Measurements from ENCODE around the gene GABRD. TPM values are rescaled to one million over a fixed set of nuclear protein-coding genes. Genes with fewer than 3 reads are reported as not detected.

The GABRD gene
- total and polyA plus RNA-seq, 4 donors: 0.41 to 6.8 (median 1.8) TPM

DNA sequence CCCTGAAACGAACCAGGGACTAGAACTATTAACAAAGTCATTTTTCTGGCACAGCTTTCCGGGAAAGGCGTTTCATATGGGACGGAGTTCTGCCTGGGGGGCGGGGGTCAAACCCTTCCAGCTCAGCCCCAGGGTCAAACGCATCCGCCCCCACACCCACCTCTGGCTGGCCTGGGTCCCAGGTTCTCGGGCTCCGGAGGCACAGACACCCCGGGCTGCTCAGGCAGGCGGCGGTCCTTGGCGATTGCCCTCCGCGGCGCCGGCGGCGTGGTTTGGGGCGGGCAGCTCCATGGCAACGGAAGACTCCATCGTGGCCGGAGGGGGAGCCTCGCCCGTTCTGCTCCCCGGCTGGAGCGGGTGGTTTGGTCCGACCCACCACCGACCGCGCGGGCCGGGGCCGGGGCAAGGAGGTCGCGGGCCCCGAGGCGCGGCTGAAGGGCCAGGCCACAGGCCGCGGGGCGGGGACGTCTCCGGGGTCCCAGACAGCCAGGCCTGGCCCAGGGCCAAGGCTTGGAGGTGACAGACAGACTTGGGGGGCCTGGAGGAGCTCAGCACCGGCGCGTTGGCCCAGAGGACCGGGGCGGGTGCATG lies 15.5 kb upstream of the GABRD start, which contains the start of gene CFAP74:
CFAP74 (minus strand) TSS at position 246 of the 591 bp plus-strand sequence. CDS start 12,830 bp downstream, outside the sequence.
- DNase-seq (peak; percentile 80 to 86 (median 85)), ATAC-seq (ENCODE audit: insufficient read depth, low FRiP score) (no peak)
- WGBS, 2 donors: 3 to 6% methylated on average over 49 of the region's 49 CpGs
- H3K27ac ChIP-seq (ENCODE audit: low read depth in 1 of 2, low read length in 1 of 2): no peak within 1 kb of the TSS
- no peak within 1 kb of the TSS for H3K9ac ChIP-seq (ENCODE audit: insufficient read depth in 1 of 2, low read length in 2 of 2)
- no peaks in the 10 kb centered on the region for H3K36me3 ChIP-seq (ENCODE audit: control insufficient read depth in 4 of 4, insufficient read depth in 4 of 4, low read length in 4 of 4)
- H3K4me3 ChIP-seq: no peak within 1 kb of the TSS
- no peaks in the 10 kb centered on the region for H3K9me3 ChIP-seq (ENCODE audit: control insufficient read depth in 4 of 4, insufficient read depth in 3 of 4, low read length in 3 of 4)
- H3K4me1 ChIP-seq (ENCODE audit: control insufficient read depth in 5 of 5, insufficient read depth in 5 of 5, low read length in 5 of 5): peaks cover 0 to 7% (median 3%) of the 10 kb centered on the region in 5 donors
- TF ChIP-seq, protein P1, sequence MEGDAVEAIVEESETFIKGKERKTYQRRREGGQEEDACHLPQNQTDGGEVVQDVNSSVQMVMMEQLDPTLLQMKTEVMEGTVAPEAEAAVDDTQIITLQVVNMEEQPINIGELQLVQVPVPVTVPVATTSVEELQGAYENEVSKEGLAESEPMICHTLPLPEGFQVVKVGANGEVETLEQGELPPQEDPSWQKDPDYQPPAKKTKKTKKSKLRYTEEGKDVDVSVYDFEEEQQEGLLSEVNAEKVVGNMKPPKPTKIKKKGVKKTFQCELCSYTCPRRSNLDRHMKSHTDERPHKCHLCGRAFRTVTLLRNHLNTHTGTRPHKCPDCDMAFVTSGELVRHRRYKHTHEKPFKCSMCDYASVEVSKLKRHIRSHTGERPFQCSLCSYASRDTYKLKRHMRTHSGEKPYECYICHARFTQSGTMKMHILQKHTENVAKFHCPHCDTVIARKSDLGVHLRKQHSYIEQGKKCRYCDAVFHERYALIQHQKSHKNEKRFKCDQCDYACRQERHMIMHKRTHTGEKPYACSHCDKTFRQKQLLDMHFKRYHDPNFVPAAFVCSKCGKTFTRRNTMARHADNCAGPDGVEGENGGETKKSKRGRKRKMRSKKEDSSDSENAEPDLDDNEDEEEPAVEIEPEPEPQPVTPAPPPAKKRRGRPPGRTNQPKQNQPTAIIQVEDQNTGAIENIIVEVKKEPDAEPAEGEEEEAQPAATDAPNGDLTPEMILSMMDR (IDR thresholded peaks at IDR 0.05; ENCODE audit: control extremely low read depth, extremely low read depth): no peak
- H3K27me3 ChIP-seq (ENCODE audit: control insufficient read depth in 3 of 3, insufficient read depth in 3 of 3, low read length in 2 of 3): no peaks in the 10 kb centered on the region

DNA sequence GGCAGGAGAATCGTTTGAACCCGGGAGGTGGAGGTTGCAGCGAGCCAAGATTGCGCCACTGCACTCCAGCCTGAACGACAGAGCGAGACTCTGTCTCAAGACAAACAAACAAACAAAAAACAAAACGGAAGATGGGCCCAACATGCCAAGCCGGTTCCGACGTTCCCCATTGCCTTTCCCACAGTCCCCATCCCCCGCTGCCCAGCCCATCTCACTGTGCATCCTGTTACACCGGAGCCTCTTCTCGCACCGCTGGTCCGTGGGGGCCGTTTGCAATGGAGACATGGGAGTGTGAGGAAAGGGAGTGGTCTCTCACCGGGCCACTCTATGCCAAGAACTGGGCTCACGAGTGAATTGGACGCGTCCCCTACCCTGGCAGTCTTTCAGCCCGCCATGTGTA lies 14.3 kb upstream of the GABRD start:
- TF ChIP-seq, protein P1 (IDR thresholded peaks at IDR 0.05; ENCODE audit: control extremely low read depth, extremely low read depth): no peak
- ATAC-seq (ENCODE audit: insufficient read depth, low FRiP score) (no peak), DNase-seq (no peak)
- Histone ChIP-seq H3K36me3 (ENCODE audit: control insufficient read depth in 4 of 4, insufficient read depth in 4 of 4, low read length in 4 of 4) (no peaks in the 10 kb centered on the region), H3K4me1 (ENCODE audit: control insufficient read depth in 5 of 5, insufficient read depth in 5 of 5, low read length in 5 of 5) (peaks cover 0 to 7% (median 3%) of the 10 kb centered on the region in 5 donors), H3K9me3 (ENCODE audit: control insufficient read depth in 4 of 4, insufficient read depth in 3 of 4, low read length in 3 of 4) (no peaks in the 10 kb centered on the region), H3K9ac (ENCODE audit: insufficient read depth in 1 of 2, low read length in 2 of 2) (no peak overlapping the region), H3K27me3 (ENCODE audit: control insufficient read depth in 3 of 3, insufficient read depth in 3 of 3, low read length in 2 of 3) (no peaks in the 10 kb centered on the region), H3K27ac (ENCODE audit: low read depth in 1 of 2, low read length in 1 of 2) (no peak overlapping the region), H3K4me3 (no peak overlapping the region)
- 71 to 74% methylated on average over 21 of the region's 21 CpGs for WGBS, 2 donors

DNA sequence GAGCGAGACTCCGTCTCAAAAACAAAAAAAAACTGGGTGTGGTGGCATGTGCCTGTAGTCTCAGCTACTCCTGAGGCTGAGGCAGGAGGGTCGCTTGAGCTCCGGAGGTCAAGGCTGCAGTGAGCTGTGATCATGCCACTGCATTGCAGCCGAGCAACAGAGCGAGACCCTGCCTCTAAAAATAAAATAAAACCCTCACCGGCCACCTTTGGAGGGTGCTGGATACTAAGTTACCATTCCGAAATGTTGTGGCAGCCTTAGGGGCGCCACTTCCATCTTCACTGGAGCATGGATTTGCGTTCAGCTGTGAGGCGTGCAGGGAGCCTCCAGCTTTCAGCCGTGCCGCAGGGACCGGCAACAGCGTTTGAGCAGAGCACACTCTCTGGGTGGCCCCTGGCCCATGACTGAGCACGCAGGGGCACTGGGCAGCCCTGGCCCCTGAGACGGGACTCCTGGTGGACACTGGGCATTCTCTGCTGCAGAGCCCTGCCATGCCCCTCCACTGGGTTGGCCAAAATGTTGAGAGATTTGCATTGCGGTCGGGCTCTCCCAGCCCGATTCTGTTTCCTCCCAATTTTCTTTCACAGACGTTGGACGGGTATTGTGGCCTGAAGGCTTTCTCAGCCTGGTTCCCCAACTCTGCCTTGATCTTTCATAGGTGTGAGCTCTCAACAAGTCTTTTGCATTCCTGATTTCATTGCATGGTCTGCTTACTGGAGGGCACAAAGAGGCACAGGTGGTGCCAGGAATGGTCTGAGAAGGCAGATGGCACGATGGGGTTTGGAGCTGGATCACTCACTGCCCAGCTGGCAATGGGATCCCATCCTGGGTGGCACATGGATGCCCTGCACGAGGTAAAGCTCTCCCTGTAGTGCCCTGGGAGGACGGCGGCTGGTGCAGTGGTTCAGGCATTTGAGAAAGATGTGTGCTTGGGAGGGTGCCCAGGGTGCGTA lies 9.8 kb upstream of the GABRD start:
- Histone ChIP-seq H3K9ac (ENCODE audit: insufficient read depth in 1 of 2, low read length in 2 of 2) (no peak overlapping the region), H3K27ac (ENCODE audit: low read depth in 1 of 2, low read length in 1 of 2) (no peak overlapping the region), H3K27me3 (ENCODE audit: control insufficient read depth in 3 of 3, insufficient read depth in 3 of 3, low read length in 2 of 3) (peaks cover 0 to 10% (median 0%) of the 10 kb centered on the region in 3 donors), H3K9me3 (ENCODE audit: control insufficient read depth in 4 of 4, insufficient read depth in 3 of 4, low read length in 3 of 4) (peaks cover 0 to 2% (median 0%) of the 10 kb centered on the region in 4 donors), H3K4me3 (no peak overlapping the region), H3K4me1 (ENCODE audit: control insufficient read depth in 5 of 5, insufficient read depth in 5 of 5, low read length in 5 of 5) (no peaks in the 10 kb centered on the region), H3K36me3 (ENCODE audit: control insufficient read depth in 4 of 4, insufficient read depth in 4 of 4, low read length in 4 of 4) (no peaks in the 10 kb centered on the region)
- ATAC-seq (ENCODE audit: insufficient read depth, low FRiP score) (no peak), DNase-seq (no peak)
- 84 to 90% methylated on average over 27 of the region's 27 CpGs for WGBS, 2 donors
- TF ChIP-seq, protein P1 (IDR thresholded peaks at IDR 0.05; ENCODE audit: control extremely low read depth, extremely low read depth): no peak

Data from lung (tissue), 12 donors.